Adipose tissue (tissue), 3 donors: ENCODE results near the gene ZNF254. TPM values are rescaled to one million over a fixed set of nuclear protein-coding genes. Genes with fewer than 3 reads are reported as not detected.

Source experiments
- H3K27ac ChIP-seq: one replicate; pipeline ENCODE4 v1.5.1; 2013; ENCODE audit warnings: low read depth, low read length
- WGBS, 3 donors: extraction: QIAGEN DNeasy Blood & Tissue Kit; methylation state at CpG; one replicate each; pipeline ENCODE4 v1.1.7; 2013; 5-methylcytosine and 5-hydroxymethylcytosine counted together
- polyA plus RNA-seq, 3 donors: library from polyadenylated mRNA; stranded (reverse); fragments of 200-250 nt; gene quantifications; one replicate each; pipeline ENCODE4 v1.2.3, GENCODE V29; 2013
- donor health status: healthy with polysubstance abuse.
- donor health status: Bipolar disorder and iron deficiency.
- donor health status: healthy.

ZNF254 gene
- polyA plus RNA-seq, 3 donors, result 3.7 to 4.2 (median 3.7) TPM

DNA sequence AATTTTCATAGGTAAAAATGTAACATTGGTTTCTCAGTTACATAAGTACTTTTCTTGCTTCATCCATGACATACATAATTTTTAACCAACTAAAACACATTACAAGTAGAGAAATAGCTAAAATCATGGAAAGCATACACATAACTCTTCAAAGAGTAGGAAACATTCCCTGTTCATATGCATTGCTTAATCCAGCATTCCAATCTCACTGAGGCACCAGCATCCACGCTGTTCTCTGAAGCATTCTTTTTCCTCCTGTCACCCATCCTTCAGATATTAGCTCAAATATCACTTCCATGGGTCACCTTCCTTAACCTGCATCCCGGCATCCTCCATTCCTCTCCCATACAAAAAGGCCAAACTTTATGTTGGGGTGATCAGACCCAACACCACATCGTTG is 79.1 kb downstream of the ZNF254 start:
- no peak overlapping the region for H3K27ac ChIP-seq
- WGBS, 3 donors, result 87 to 94% (median 91%) methylated on average over 3 of the region's 3 CpGs

GRCh38 chr19:24173882-24174281 is 86.9 kb downstream of the ZNF254 start:
- H3K27ac ChIP-seq, result no peak overlapping the region
- 86 to 96% (median 92%) methylated on average over 2 of the region's 2 CpGs for WGBS, 3 donors

- 88 to 91% (median 88%) methylated on average over 18 of the region's 18 CpGs for WGBS, 3 donors
- no peak overlapping the region for H3K27ac ChIP-seq
Observed at GRCh38 chr19:24177686-24178085, 90.7 kb downstream of the ZNF254 start.

DNA sequence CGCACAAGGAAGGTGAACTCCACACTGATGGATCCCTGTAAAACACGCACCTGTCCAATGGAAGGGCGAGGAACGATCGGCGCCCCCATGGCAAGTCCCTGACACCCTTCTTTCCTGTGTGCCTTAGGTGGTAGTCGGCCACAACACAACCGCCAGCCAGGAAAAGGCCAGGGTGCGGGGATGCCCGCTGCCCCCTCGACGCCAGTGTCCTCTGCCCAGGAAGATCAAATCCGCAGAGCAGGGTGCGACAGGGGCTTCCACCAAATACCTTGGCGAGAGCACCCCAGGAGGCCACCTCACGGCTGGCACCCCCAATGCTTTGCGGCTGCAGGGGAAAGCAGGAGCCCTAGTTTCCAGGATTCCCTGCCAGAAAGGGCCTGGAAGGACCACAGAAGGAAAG is 91.2 kb downstream of the ZNF254 start:
- H3K27ac ChIP-seq, result no peak overlapping the region
- WGBS, 3 donors, result 89 to 94% (median 94%) methylated on average over 17 of the region's 17 CpGs

Other genes with a start within 250 kb of the ZNF254 start
- 1 to 10 TPM in 1 of 3 donors, under 1 TPM in 2; 0.28 to 1.1 (median 0.39) TPM for gene ZNF726, start 172.3 kb upstream of the ZNF254 start, polyA plus RNA-seq